Ishikawa (cell line): ENCODE data around the gene KIAA1217.

Experiments used
- CEBPB ChIP-seq: IDR thresholded peaks from 2 replicates; pipeline ENCODE4 v1.6.1; 2012
- CREB1 ChIP-seq: IDR thresholded peaks from 2 replicates; pipeline ENCODE4 v1.6.1; 2012; ENCODE audit warnings: low read depth
- EGR1 ChIP-seq: IDR thresholded peaks from 2 replicates; pipeline ENCODE4 v1.6.1; 2012
- EP300 ChIP-seq: IDR thresholded peaks from 2 replicates; pipeline ENCODE4 v1.6.1; 2012; ENCODE audit warnings: borderline replicate concordance
- FOXM1 ChIP-seq: IDR thresholded peaks from 2 replicates; pipeline ENCODE4 v1.6.1; 2012; ENCODE audit warnings: low read depth, borderline replicate concordance
- MAX ChIP-seq: IDR thresholded peaks from 2 replicates; pipeline ENCODE4 v1.6.1; 2012
- NFIC ChIP-seq: IDR thresholded peaks from 2 replicates; pipeline ENCODE4 v1.6.1; 2012
- RAD21 ChIP-seq: IDR thresholded peaks from 2 replicates; pipeline ENCODE4 v1.6.1; 2012; ENCODE audit warnings: low read depth
- REST ChIP-seq: IDR thresholded peaks from 2 replicates; pipeline ENCODE4 v1.6.1; 2012; ENCODE audit warnings: low read depth, mild to moderate bottlenecking
- TAF1 ChIP-seq: IDR thresholded peaks from 2 replicates; pipeline ENCODE4 v1.6.1; 2012; ENCODE audit warnings: low read depth, mild to moderate bottlenecking
- TCF12 ChIP-seq: IDR thresholded peaks from 2 replicates; pipeline ENCODE4 v1.6.1; 2012; ENCODE audit warnings: low read depth
- TEAD4 ChIP-seq: IDR thresholded peaks from 2 replicates; pipeline ENCODE4 v1.6.1; 2012
- USF1 ChIP-seq: IDR thresholded peaks from 2 replicates; pipeline ENCODE4 v1.6.1; 2012
- YY1 ChIP-seq: IDR thresholded peaks from 2 replicates; pipeline ENCODE4 v1.6.1; 2012; ENCODE audit warnings: low read depth
- ZBTB7A ChIP-seq: IDR thresholded peaks from 2 replicates; pipeline ENCODE4 v1.6.1; 2012; ENCODE audit warnings: low read depth

KIAA1217 gene

GRCh38 chr10:24551161-24551560 is 342.2 kb downstream of the KIAA1217 start:
- no peak for TF ChIP-seq EP300

GRCh38 chr10:24552346-24553016 is 343.5 kb downstream of the KIAA1217 start:
- TF ChIP-seq TCF12: no peak
- TF ChIP-seq TEAD4: no peak
- no peak for TF ChIP-seq FOXM1
- no peak for TF ChIP-seq NFIC
- no peak for TF ChIP-seq CREB1
- TF ChIP-seq ZBTB7A: no peak
- TF ChIP-seq USF1: no peak
- TF ChIP-seq REST: no peak
- no peak for TF ChIP-seq EGR1
- no peak for TF ChIP-seq EP300
- no peak for TF ChIP-seq RAD21
- no peak for TF ChIP-seq CEBPB

GRCh38 chr10:24553051-24553612 is 344.2 kb downstream of the KIAA1217 start:
- TF ChIP-seq RAD21 (no peak), EGR1 (no peak), MAX (no peak), ZBTB7A (no peak), TCF12 (no peak), REST (no peak), TEAD4 (no peak)

- TF ChIP-seq REST (no peak), USF1 (no peak), CREB1 (no peak), MAX (no peak), TAF1 (no peak), EGR1 (no peak), EP300 (no peak), TEAD4 (no peak), RAD21 (no peak), FOXM1 (no peak), YY1 (no peak), CEBPB (no peak), NFIC (no peak), TCF12 (no peak), ZBTB7A (no peak)
Observed at GRCh38 chr10:24554036-24554435, 345.1 kb downstream of the KIAA1217 start.
